K562 (cell line): ENCODE measurements around the gene CFAP92. TPM values are rescaled to one million over a fixed set of nuclear protein-coding genes. Genes with fewer than 3 reads are reported as not detected.

Experiments used
- BACH1 ChIP-seq: fragments of 200-800 bp; sonication (Bioruptor generic); IDR thresholded peaks from 2 replicates; pipeline ENCODE4 v1.6.1; 2016; ENCODE audit warnings: missing genetic modification characterization, missing compliant biosample characterization
- CC2D1A ChIP-seq: fragments of 450-650 bp; IDR thresholded peaks from 2 replicates; pipeline ENCODE4 v1.6.1; 2017; ENCODE audit warnings: mild to moderate bottlenecking
- CTBP1 ChIP-seq: fragments of 450-650 bp; IDR thresholded peaks from 2 replicates; pipeline ENCODE4 v1.6.1; 2016; ENCODE audit warnings: borderline replicate concordance
- GTF2A2 ChIP-seq: IDR thresholded peaks from 2 replicates; pipeline ENCODE4 v1.6.1; 2016; ENCODE audit warnings: mild to moderate bottlenecking, missing genetic modification characterization, missing compliant biosample characterization
- GTF2E2 ChIP-seq: fragments of 200-800 bp; sonication (Bioruptor generic); IDR thresholded peaks from 2 replicates; pipeline ENCODE4 v1.6.1; 2016; ENCODE audit warnings: missing genetic modification characterization, missing compliant biosample characterization
- HDAC3 ChIP-seq: fragments of 450-650 bp; IDR thresholded peaks from 2 replicates; pipeline ENCODE4 v1.6.1; 2018; ENCODE audit warnings: borderline replicate concordance, mild to moderate bottlenecking, moderate library complexity; ENCODE audit not compliant: partially characterized antibody
- KDM1A ChIP-seq, 2 experiments: fragments of 450-650 bp; IDR thresholded peaks; 2 replicates each; pipeline ENCODE4 v1.6.1; 2016; ENCODE audit warnings: mild to moderate bottlenecking in 2 of 2
- KLF13 ChIP-seq: fragments of 450-650 bp; IDR thresholded peaks from 2 replicates; pipeline ENCODE4 v1.6.1; 2016; ENCODE audit warnings: missing genetic modification characterization, low read depth, mild to moderate bottlenecking, missing compliant biosample characterization, moderate library complexity, borderline replicate concordance
- MCM3 ChIP-seq: fragments of 450-650 bp; IDR thresholded peaks from 2 replicates; pipeline ENCODE4 v1.6.1; 2016
- MECOM ChIP-seq: fragments of 250-450 bp; sonication (Bioruptor Pico); IDR thresholded peaks from 2 replicates; pipeline ENCODE4 v1.8.0; 2022; ENCODE audit warnings: inconsistent platforms
- MTF1 ChIP-seq: fragments of 250-450 bp; sonication (Bioruptor Pico); IDR thresholded peaks from 2 replicates; pipeline ENCODE4 v1.9.0; 2021; ENCODE audit warnings: moderate library complexity, mild to moderate bottlenecking, inconsistent platforms, borderline replicate concordance
- NR3C1 ChIP-seq: sonication (generic); formaldehyde crosslinking; IDR thresholded peaks from 2 replicates; pipeline ENCODE4 v1.8.1; 2022; ENCODE audit warnings: missing genetic modification reagents
- POLR2H ChIP-seq: IDR thresholded peaks from 2 replicates; pipeline ENCODE4 v1.6.1; 2016; ENCODE audit warnings: missing genetic modification characterization, low read depth, mild to moderate bottlenecking, control low read depth, missing compliant biosample characterization, moderate library complexity
- RHOXF2B ChIP-seq: fragments of 250-450 bp; sonication (Bioruptor Pico); conservative IDR thresholded peaks from 2 replicates; pipeline ENCODE4 v1.5.1; 2021
- SRSF3 ChIP-seq: fragments of 200-400 bp; formaldehyde crosslinking; IDR thresholded peaks from 2 replicates; pipeline ENCODE4 v1.6.1; 2016; ENCODE audit warnings: mild to moderate bottlenecking, low read length, moderate library complexity; ENCODE audit not compliant: insufficient read depth
- XRCC3 ChIP-seq: fragments of 450-650 bp; IDR thresholded peaks from 2 replicates; pipeline ENCODE4 v1.6.1; 2017; ENCODE audit warnings: mild to moderate bottlenecking, moderate library complexity
- ZKSCAN3 ChIP-seq: fragments of 250-450 bp; sonication (Bioruptor Pico); IDR thresholded peaks from 2 replicates; pipeline ENCODE4 v1.4.0; 2020
- ZNF274 ChIP-seq: IDR thresholded peaks from 2 replicates; pipeline ENCODE4 v1.6.1; 2011; ENCODE audit warnings: low read depth, mild to moderate bottlenecking, low read length, moderate library complexity, borderline replicate concordance
- ZNF3 ChIP-seq: fragments of 250-450 bp; sonication (Bioruptor Pico); IDR thresholded peaks from 2 replicates; pipeline ENCODE4 v1.5.0; 2021; ENCODE audit warnings: mild to moderate bottlenecking, moderate library complexity
- ZNF644 ChIP-seq: fragments of 200-800 bp; sonication (Bioruptor generic); IDR thresholded peaks from 2 replicates; pipeline ENCODE4 v1.6.1; 2016; ENCODE audit warnings: low read depth, missing genetic modification characterization, missing compliant biosample characterization
- polyA plus RNA-seq, 8 experiments: library from polyadenylated mRNA; depleted of rRNA in 4 of 8; stranded (reverse) in 5 of 8; unstranded in 3 of 8; fragments of >200 nt; fragmentation: Nextera tagmentation in 2 of 8; fragmentation: Illumina TruSeq in 1 of 8; extraction: Ambion mirVana in 2 of 8; extraction: Trizol in 1 of 8; gene quantifications; 2 replicates each; pipeline versions ENCODE4 v1.2.1 to v1.2.3, GENCODE V29; 2011 to 2014; ENCODE audit warnings: inconsistent platforms in 1 of 8, missing spikeins in 1 of 8
- total RNA-seq, 7 experiments: library from RNA; depleted of rRNA in 6 of 7; stranded (reverse); fragments of >200 nt in 6 of 7; fragmentation: Illumina TruSeq in 2 of 7; extraction: Trizol in 2 of 7; gene quantifications; 2 replicates each; pipeline versions ENCODE4 v1.2.1 to v1.2.3, GENCODE V29; 2011 to 2021; ENCODE audit warnings: low replicate concordance in 1 of 7
- TF ChIP-seq, protein P1 (sequence below): fragments of 250-450 bp; sonication (Bioruptor Pico); IDR thresholded peaks from 2 replicates; pipeline ENCODE4 v1.5.0; 2021
- TF ChIP-seq, protein P2 (sequence below): sonication (generic); formaldehyde crosslinking; IDR thresholded peaks from 2 replicates; pipeline ENCODE4 v1.8.1; 2023; ENCODE audit warnings: mild to moderate bottlenecking, missing genetic modification reagents, moderate library complexity
- TF ChIP-seq, protein P3 (sequence below): fragments of 450-650 bp; formaldehyde crosslinking; conservative IDR thresholded peaks from 2 replicates; pipeline ENCODE4 v1.4.0; 2022; ENCODE audit warnings: mild to moderate bottlenecking, missing genetic modification characterization
- TF ChIP-seq, protein P4 (sequence below), 2 experiments: fragments of 200-800 bp in 1 of 2; sonication (Bioruptor generic) in 1 of 2; sonication (generic) in 1 of 2; formaldehyde crosslinking in 1 of 2; IDR thresholded peaks in 1 of 2; conservative IDR thresholded peaks in 1 of 2; 2 replicates each; pipeline versions ENCODE4 v1.5.0 to v1.6.1; 2016 to 2020; ENCODE audit warnings: missing compliant biosample characterization in 1 of 2, missing genetic modification characterization in 1 of 2, missing genetic modification reagents in 1 of 2
- TF ChIP-seq, protein P5 (sequence below): fragments of 450-650 bp; formaldehyde crosslinking; IDR thresholded peaks from 2 replicates; pipeline ENCODE4 v1.4.0; 2022; ENCODE audit warnings: mild to moderate bottlenecking, moderate library complexity

The CFAP92 gene
- total and polyA plus RNA-seq, 9 of the 15 experiments (the other 6 are each of a cell fraction or from before 2014, with no cell fraction given): 0.06 to 0.62 (median 0.36) TPM

DNA sequence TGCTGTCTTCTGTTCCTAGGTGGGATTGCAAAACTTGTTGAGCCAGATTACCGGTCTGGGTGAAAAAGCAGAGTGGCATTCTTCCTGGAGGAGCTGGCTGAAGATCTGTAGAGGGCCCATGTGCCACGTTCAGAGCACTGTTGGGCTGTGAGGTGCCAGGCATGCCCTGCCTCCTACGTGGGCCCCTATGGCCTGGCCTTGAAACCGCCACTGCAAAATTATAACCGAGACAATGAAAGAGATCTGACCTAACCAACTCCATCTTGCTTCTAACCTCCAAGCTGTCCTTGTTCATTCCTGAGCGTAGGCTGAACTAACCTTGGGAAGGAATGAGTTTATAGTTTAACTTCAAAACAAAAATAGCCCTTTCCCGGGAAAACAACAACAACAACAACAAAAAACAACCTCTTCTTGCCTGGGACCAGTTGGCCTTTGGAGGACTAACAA lies 115.8 kb downstream of the CFAP92 start (continued):
- no peak for TF ChIP-seq HDAC3
- no peak for TF ChIP-seq GTF2E2 (tag)
- TF ChIP-seq, protein P1, sequence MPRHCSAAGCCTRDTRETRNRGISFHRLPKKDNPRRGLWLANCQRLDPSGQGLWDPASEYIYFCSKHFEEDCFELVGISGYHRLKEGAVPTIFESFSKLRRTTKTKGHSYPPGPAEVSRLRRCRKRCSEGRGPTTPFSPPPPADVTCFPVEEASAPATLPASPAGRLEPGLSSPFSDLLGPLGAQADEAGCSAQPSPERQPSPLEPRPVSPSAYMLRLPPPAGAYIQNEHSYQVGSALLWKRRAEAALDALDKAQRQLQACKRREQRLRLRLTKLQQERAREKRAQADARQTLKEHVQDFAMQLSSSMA (CRISPR knock-in tag): no peak
- no peak for TF ChIP-seq NR3C1 (CRISPR knock-in tag)
- TF ChIP-seq BACH1 (tag): no peak; the same call in 1 of the 2 replicates
- TF ChIP-seq GTF2A2: 0 out of 2 replicates have a peak, but pooled peaks have one; percentile 64
- TF ChIP-seq, protein P2, sequence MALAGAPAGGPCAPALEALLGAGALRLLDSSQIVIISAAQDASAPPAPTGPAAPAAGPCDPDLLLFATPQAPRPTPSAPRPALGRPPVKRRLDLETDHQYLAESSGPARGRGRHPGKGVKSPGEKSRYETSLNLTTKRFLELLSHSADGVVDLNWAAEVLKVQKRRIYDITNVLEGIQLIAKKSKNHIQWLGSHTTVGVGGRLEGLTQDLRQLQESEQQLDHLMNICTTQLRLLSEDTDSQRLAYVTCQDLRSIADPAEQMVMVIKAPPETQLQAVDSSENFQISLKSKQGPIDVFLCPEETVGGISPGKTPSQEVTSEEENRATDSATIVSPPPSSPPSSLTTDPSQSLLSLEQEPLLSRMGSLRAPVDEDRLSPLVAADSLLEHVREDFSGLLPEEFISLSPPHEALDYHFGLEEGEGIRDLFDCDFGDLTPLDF (CRISPR knock-in tag): no peak
- no peak for TF ChIP-seq KDM1A (IDR thresholded peaks at IDR 0.05)
- TF ChIP-seq ZNF644 (tag): peak; percentile 61; the same call in 1 of the 2 replicates
- TF ChIP-seq, protein P3, sequence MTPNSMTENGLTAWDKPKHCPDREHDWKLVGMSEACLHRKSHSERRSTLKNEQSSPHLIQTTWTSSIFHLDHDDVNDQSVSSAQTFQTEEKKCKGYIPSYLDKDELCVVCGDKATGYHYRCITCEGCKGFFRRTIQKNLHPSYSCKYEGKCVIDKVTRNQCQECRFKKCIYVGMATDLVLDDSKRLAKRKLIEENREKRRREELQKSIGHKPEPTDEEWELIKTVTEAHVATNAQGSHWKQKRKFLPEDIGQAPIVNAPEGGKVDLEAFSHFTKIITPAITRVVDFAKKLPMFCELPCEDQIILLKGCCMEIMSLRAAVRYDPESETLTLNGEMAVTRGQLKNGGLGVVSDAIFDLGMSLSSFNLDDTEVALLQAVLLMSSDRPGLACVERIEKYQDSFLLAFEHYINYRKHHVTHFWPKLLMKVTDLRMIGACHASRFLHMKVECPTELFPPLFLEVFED (CRISPR knock-in tag): 0 out of 2 replicates have a peak, but pooled peaks have one; percentile 40
- no peak for TF ChIP-seq ZNF274
- no peak for TF ChIP-seq MECOM (CRISPR knock-in tag)
- TF ChIP-seq CC2D1A: no peak
- no peak for TF ChIP-seq RHOXF2B (CRISPR knock-in tag)
- TF ChIP-seq ZNF3 (CRISPR knock-in tag): no peak
- TF ChIP-seq, protein P4, sequence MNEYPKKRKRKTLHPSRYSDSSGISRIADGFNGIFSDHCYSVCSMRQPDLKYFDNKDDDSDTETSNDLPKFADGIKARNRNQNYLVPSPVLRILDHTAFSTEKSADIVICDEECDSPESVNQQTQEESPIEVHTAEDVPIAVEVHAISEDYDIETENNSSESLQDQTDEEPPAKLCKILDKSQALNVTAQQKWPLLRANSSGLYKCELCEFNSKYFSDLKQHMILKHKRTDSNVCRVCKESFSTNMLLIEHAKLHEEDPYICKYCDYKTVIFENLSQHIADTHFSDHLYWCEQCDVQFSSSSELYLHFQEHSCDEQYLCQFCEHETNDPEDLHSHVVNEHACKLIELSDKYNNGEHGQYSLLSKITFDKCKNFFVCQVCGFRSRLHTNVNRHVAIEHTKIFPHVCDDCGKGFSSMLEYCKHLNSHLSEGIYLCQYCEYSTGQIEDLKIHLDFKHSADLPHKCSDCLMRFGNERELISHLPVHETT (CRISPR knock-in tag; conservative IDR thresholded peaks at IDR 0.05 in 1 of 2, IDR thresholded peaks at IDR 0.05 in 1 of 2): 0 out of 4 replicates have a peak, but pooled peaks of 1 of the 2 experiments have one; percentile 23
- no peak for TF ChIP-seq KLF13
- peak; percentile 45; the same call in 1 of the 2 replicates for TF ChIP-seq MTF1 (CRISPR knock-in tag)
- TF ChIP-seq CTBP1: no peak
- no peak for TF ChIP-seq MCM3
- TF ChIP-seq, protein P5, sequence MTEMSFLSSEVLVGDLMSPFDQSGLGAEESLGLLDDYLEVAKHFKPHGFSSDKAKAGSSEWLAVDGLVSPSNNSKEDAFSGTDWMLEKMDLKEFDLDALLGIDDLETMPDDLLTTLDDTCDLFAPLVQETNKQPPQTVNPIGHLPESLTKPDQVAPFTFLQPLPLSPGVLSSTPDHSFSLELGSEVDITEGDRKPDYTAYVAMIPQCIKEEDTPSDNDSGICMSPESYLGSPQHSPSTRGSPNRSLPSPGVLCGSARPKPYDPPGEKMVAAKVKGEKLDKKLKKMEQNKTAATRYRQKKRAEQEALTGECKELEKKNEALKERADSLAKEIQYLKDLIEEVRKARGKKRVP: no peak
- TF ChIP-seq ZKSCAN3 (CRISPR knock-in tag): no peak
- TF ChIP-seq XRCC3: no peak
- no peak for TF ChIP-seq POLR2H (tag)
- TF ChIP-seq SRSF3: no peak
